H1 (cell line): Measurements from ENCODE around the gene GDE1. TPM values are rescaled to one million over a fixed set of nuclear protein-coding genes. Genes with fewer than 3 reads are reported as not detected.

Source experiments
- CTCF ChIA-PET: fragments of 300-600 bp; sonication (Branson Sonifier 250); formaldehyde crosslinking; loops from one replicate; lab custom pipeline; 2021; ENCODE audit not compliant: partially characterized antibody; lab: Charles Lee
- POLR2A ChIA-PET: fragments of 300-600 bp; sonication (Branson Sonifier 250); formaldehyde crosslinking; loops from one replicate; lab custom pipeline; 2021; ENCODE audit warnings: inconsistent platforms; ENCODE audit not compliant: partially characterized antibody; lab: Charles Lee
- DNase-seq, 2 experiments: peaks; one replicate each; pipeline versions ENCODE4 v3.0.0 to v3.0.0-alpha.2; 2010 to 2022; ENCODE audit warnings: low spot score in 2 of 2, low read depth in 1 of 2, mixed read lengths in 1 of 2
- FAIRE-seq: peaks from 2 replicates; lab custom pipeline; 2011; peaks lifted over from hg19 to GRCh38; lab: Jason Lieb, UNC
- H2AFZ ChIP-seq: 2 replicates; pipeline ENCODE4 v1.8.1; 2012; ENCODE audit warnings: low read length, inconsistent platforms
- H2AK5ac ChIP-seq: 2 replicates; pipeline ENCODE4 v1.6.1; 2013; ENCODE audit warnings: low read depth, low read length
- H2BK120ac ChIP-seq: replicated peaks from 2 replicates; pipeline ENCODE3; 2013; ENCODE audit warnings: low read depth, low read length, inconsistent platforms
- H2BK12ac ChIP-seq: 2 replicates; pipeline ENCODE4 v1.6.1; 2013; ENCODE audit warnings: low read depth, low read length
- H2BK15ac ChIP-seq: 2 replicates; pipeline ENCODE4 v1.6.1; 2013; ENCODE audit warnings: low read length
- H2BK20ac ChIP-seq: 2 replicates; pipeline ENCODE4 v1.6.1; 2013; ENCODE audit warnings: low read length
- H2BK5ac ChIP-seq: 2 replicates; pipeline ENCODE4 v1.6.1; 2013; ENCODE audit warnings: low read depth, low read length
- H3K14ac ChIP-seq: 2 replicates; pipeline ENCODE4 v1.6.1; 2013; ENCODE audit warnings: inconsistent platforms; ENCODE audit not compliant: insufficient read length
- H3K18ac ChIP-seq: 2 replicates; pipeline ENCODE4 v1.6.1; 2013; ENCODE audit warnings: low read length; ENCODE audit errors: extremely low read depth
- H3K23ac ChIP-seq: 2 replicates; pipeline ENCODE4 v1.6.1; 2013; ENCODE audit warnings: inconsistent platforms; ENCODE audit not compliant: insufficient read length
- H3K23me2 ChIP-seq: 2 replicates; pipeline ENCODE4 v1.6.1; 2013; ENCODE audit warnings: low read depth, low read length
- H3K27ac ChIP-seq: 2 replicates; pipeline ENCODE4 v1.6.1; 2011; ENCODE audit warnings: low read depth, low read length, inconsistent platforms
- H3K27me3 ChIP-seq, 4 experiments: replicated peaks in 1 of 4; 1 replicate in 1 of 4; 2 replicates in 3 of 4; pipeline versions ENCODE4 v1.6.1 to v1.8.1; 2011 to 2013; ENCODE audit warnings: low read length in 3 of 4, mild to moderate bottlenecking in 3 of 4, inconsistent platforms in 2 of 4, mixed read lengths in 2 of 4, moderate library complexity in 1 of 4; ENCODE audit not compliant: control insufficient read depth in 3 of 4, insufficient read depth in 3 of 4; ENCODE audit errors: extremely low read depth in 1 of 4
- H3K36me3 ChIP-seq, 4 experiments: 2 replicates each; pipeline versions ENCODE4 v1.6.1 to v1.8.1; 2011 to 2013; ENCODE audit warnings: mild to moderate bottlenecking in 4 of 4, low read length in 3 of 4, moderate library complexity in 2 of 4, control low read depth in 1 of 4, inconsistent platforms in 1 of 4; ENCODE audit not compliant: insufficient read depth in 4 of 4, control insufficient read depth in 2 of 4
- H3K4ac ChIP-seq: replicated peaks from 2 replicates; pipeline ENCODE3; 2013; ENCODE audit warnings: low read length, low read depth, mixed read lengths, inconsistent platforms; ENCODE audit not compliant: insufficient read length
- H3K4me1 ChIP-seq, 4 experiments: replicated peaks in 1 of 4; 1 replicate in 1 of 4; 2 replicates in 3 of 4; pipeline versions ENCODE4 v1.6.1 to v1.8.1; 2011 to 2013; ENCODE audit warnings: low read length in 3 of 4, inconsistent platforms in 2 of 4, mixed read lengths in 1 of 4; ENCODE audit not compliant: insufficient read depth in 4 of 4, control insufficient read depth in 3 of 4
- H3K4me2 ChIP-seq, 2 experiments: 2 replicates each; pipeline versions ENCODE4 v1.6.1 to v1.8.1; 2011 to 2013; ENCODE audit warnings: low read depth in 2 of 2, low read length in 2 of 2, control low read depth in 1 of 2, inconsistent platforms in 1 of 2, mild to moderate bottlenecking in 1 of 2; ENCODE audit not compliant: insufficient read depth in 1 of 2
- H3K4me3 ChIP-seq, 4 experiments: fragments of 200-600, 300-600 bp in 1 of 4; sonication (generic), shearing (Covaris generic), sonication (Bioruptor Twin) in 1 of 4; 2 replicates each; pipeline versions ENCODE4 v1.5.1 to v1.8.1; 2011 to 2016; ENCODE audit warnings: low read length in 4 of 4, low read depth in 3 of 4, control low read depth in 2 of 4, inconsistent platforms in 2 of 4, mild to moderate bottlenecking in 2 of 4, mixed read lengths in 1 of 4, moderate library complexity in 1 of 4; ENCODE audit not compliant: insufficient read depth in 2 of 4; ENCODE audit errors: extremely low read depth in 1 of 4
- H3K56ac ChIP-seq: replicated peaks from 2 replicates; pipeline ENCODE3; 2013; ENCODE audit warnings: low read depth, mild to moderate bottlenecking, mixed read lengths, low read length, inconsistent platforms; ENCODE audit not compliant: insufficient read length
- H3K79me1 ChIP-seq: 2 replicates; pipeline ENCODE4 v1.6.1; 2013; ENCODE audit warnings: low read depth, low read length, control low read depth
- H3K79me2 ChIP-seq, 2 experiments: 2 replicates each; pipeline versions ENCODE4 v1.6.1 to v1.8.1; 2012 to 2013; ENCODE audit warnings: low read length in 2 of 2, mild to moderate bottlenecking in 2 of 2, inconsistent platforms in 1 of 2; ENCODE audit not compliant: insufficient read depth in 2 of 2, control insufficient read depth in 1 of 2
- H3K9ac ChIP-seq, 4 experiments: replicated peaks in 1 of 4; 1 replicate in 1 of 4; 2 replicates in 3 of 4; pipeline versions ENCODE4 v1.6.1 to v1.8.1; 2011 to 2013; ENCODE audit warnings: low read depth in 3 of 4, low read length in 3 of 4, control low read depth in 2 of 4, mild to moderate bottlenecking in 2 of 4, moderate library complexity in 2 of 4, inconsistent platforms in 1 of 4; ENCODE audit errors: extremely low read depth in 1 of 4
- H3K9me3 ChIP-seq, 2 experiments: 2 replicates each; pipeline versions ENCODE4 v1.6.1 to v1.8.1; 2012 to 2013; ENCODE audit warnings: mild to moderate bottlenecking in 2 of 2, moderate library complexity in 2 of 2, control low read depth in 1 of 2, inconsistent platforms in 1 of 2, low read depth in 1 of 2, low read length in 1 of 2, mixed read lengths in 1 of 2; ENCODE audit not compliant: insufficient read depth in 2 of 2
- H4K20me1 ChIP-seq, 2 experiments: replicated peaks in 1 of 2; 2 replicates each; pipeline versions ENCODE3 to v1.8.1; 2011 to 2013; ENCODE audit warnings: inconsistent platforms in 2 of 2, low read length in 2 of 2, mild to moderate bottlenecking in 1 of 2; ENCODE audit not compliant: insufficient read depth in 2 of 2, control insufficient read depth in 1 of 2
- H4K5ac ChIP-seq: 2 replicates; pipeline ENCODE4 v1.6.1; 2013; ENCODE audit warnings: low read length, low read depth, mixed read lengths, inconsistent platforms; ENCODE audit not compliant: insufficient read length
- H4K8ac ChIP-seq: 2 replicates; pipeline ENCODE4 v1.8.0; 2013; ENCODE audit warnings: mild to moderate bottlenecking, moderate library complexity, low read length, inconsistent platforms; ENCODE audit not compliant: insufficient read depth; ENCODE audit errors: extremely low read depth
- H4K91ac ChIP-seq: replicated peaks from 2 replicates; pipeline ENCODE3; 2013; ENCODE audit warnings: low read length, mixed read lengths, inconsistent platforms; ENCODE audit not compliant: insufficient read length
- BACH1 ChIP-seq: IDR thresholded peaks from 2 replicates; pipeline ENCODE4 v1.6.1; 2012; ENCODE audit warnings: low read length, improper control_type of control experiment
- BCL11A ChIP-seq, 2 experiments: IDR thresholded peaks; one replicate each; pipeline ENCODE4 v1.6.1; 2011; ENCODE audit warnings: low read depth in 2 of 2, low read length in 2 of 2, mild to moderate bottlenecking in 2 of 2
- CBX8 ChIP-seq: fragments of 300-800, 300-1000 bp; sonication (generic); IDR thresholded peaks from 2 replicates; pipeline ENCODE4 v1.7.1; 2016; ENCODE audit warnings: low read depth, low read length, borderline replicate concordance
- CHD2 ChIP-seq: IDR thresholded peaks from 2 replicates; pipeline ENCODE4 v1.6.1; 2012; ENCODE audit warnings: low read length, improper control_type of control experiment
- CREB1 ChIP-seq: IDR thresholded peaks from 2 replicates; pipeline ENCODE4 v1.6.1; 2012; ENCODE audit warnings: inconsistent platforms
- GTF2F1 ChIP-seq: IDR thresholded peaks from 2 replicates; pipeline ENCODE4 v1.6.1; 2012; ENCODE audit warnings: low read depth, low read length, improper control_type of control experiment, borderline replicate concordance
- KDM1A ChIP-seq: fragments of 200-600, 300-600 bp; sonication (generic); IDR thresholded peaks from 2 replicates; pipeline ENCODE4 v1.7.1; 2016; ENCODE audit warnings: mild to moderate bottlenecking, low read length, borderline replicate concordance
- NRF1 ChIP-seq: IDR thresholded peaks from 2 replicates; pipeline ENCODE4 v1.6.1; 2011; ENCODE audit warnings: mild to moderate bottlenecking, low read depth, low read length, improper control_type of control experiment
- PHF8 ChIP-seq: fragments of 200-600 bp; sonication (generic); conservative IDR thresholded peaks from 2 replicates; pipeline ENCODE4 v1.7.1; 2012; ENCODE audit warnings: low read depth, mild to moderate bottlenecking, inconsistent platforms, low read length, moderate library complexity
- RBBP5 ChIP-seq: IDR thresholded peaks from 2 replicates; pipeline ENCODE4 v1.7.1; 2012; ENCODE audit warnings: low read depth, mild to moderate bottlenecking, inconsistent platforms, low read length, moderate library complexity, borderline replicate concordance
- SIN3A ChIP-seq, 2 experiments: IDR thresholded peaks in 1 of 2; conservative IDR thresholded peaks in 1 of 2; 2 replicates each; pipeline ENCODE4 v1.6.1; 2011 to 2012; ENCODE audit warnings: low read length in 2 of 2, improper control_type of control experiment in 1 of 2, low read depth in 1 of 2, mild to moderate bottlenecking in 1 of 2
- SIRT6 ChIP-seq: IDR thresholded peaks from one replicate; pipeline ENCODE4 v1.7.1; 2012; ENCODE audit warnings: low read length, inconsistent platforms
- TBP ChIP-seq: IDR thresholded peaks from 2 replicates; pipeline ENCODE4 v1.6.1; 2011; ENCODE audit warnings: low read depth, low read length, improper control_type of control experiment
- TEAD4 ChIP-seq: IDR thresholded peaks from 2 replicates; pipeline ENCODE4 v1.6.1; 2012; ENCODE audit warnings: low read depth, low read length, inconsistent platforms, mixed read lengths
- YY1 ChIP-seq: IDR thresholded peaks from 2 replicates; pipeline ENCODE4 v1.6.1; 2011; ENCODE audit warnings: low read depth, mild to moderate bottlenecking, low read length
- WGBS, 2 experiments: shearing (Covaris generic) in 1 of 2; methylation state at CpG; one replicate each; pipeline versions ENCODE4 v1.1.6 to v1.1.7; 2013 to 2015; ENCODE audit warnings: low lambda C conversion rate in 2 of 2, mixed read lengths in 2 of 2, inconsistent platforms in 1 of 2, low coverage in 1 of 2, missing lambda C conversion rate in 1 of 2; ENCODE audit not compliant: insufficient replicate concordance in 2 of 2, insufficient coverage in 1 of 2, insufficient read length in 1 of 2; ENCODE audit errors: extremely low coverage in 1 of 2, missing lambda C conversion rate in 1 of 2; 5-methylcytosine and 5-hydroxymethylcytosine counted together
- polyA plus RNA-seq, 7 experiments: library from polyadenylated mRNA; depleted of rRNA in 3 of 7; stranded (reverse) in 5 of 7; unstranded in 2 of 7; fragments of >200 nt in 5 of 7; fragments of 200-250 nt in 2 of 7; gene quantifications; 1 replicate in 5 of 7; 2 replicates in 1 of 7; 4 replicates in 1 of 7; pipeline versions ENCODE4 v1.2.1 to v1.2.3, GENCODE V29; 2011 to 2013; ENCODE audit warnings: missing spikeins in 2 of 7, mixed read lengths in 2 of 7
- total RNA-seq: library from RNA; stranded (reverse); fragmentation: NEBNext Ultra II Directional; extraction: Animal tissue kit (Norgen Biotek cat#: 25700); gene quantifications from 2 replicates; pipeline ENCODE4 v1.2.1, GENCODE V29; 2021

The GDE1 gene
- total and polyA plus RNA-seq, 2 of the 8 experiments (the other 6 are each of a cell fraction or from before 2014, with no cell fraction given): 29.2 to 70.8 TPM

- Histone ChIP-seq H3K56ac (no peak overlapping the region), H4K20me1 (no peaks in the 10 kb centered on the region), H4K91ac (no peak overlapping the region), H4K8ac (no peak overlapping the region), H3K9me3 (no peaks in the 10 kb centered on the region), H3K4me1 (peaks cover 5 to 17% (median 11%) of the 10 kb centered on the region in 4 experiments; a peak in 6 of 7 replicates), H3K79me1 (peaks cover 5% of the 10 kb centered on the region; the same call in 1 of the 2 replicates), H3K18ac (no peak overlapping the region), H2BK20ac (no peak overlapping the region), H3K14ac (no peak overlapping the region), H2BK5ac (no peak overlapping the region), H3K27ac (no peak overlapping the region), H4K5ac (no peak overlapping the region), H3K23ac (no peak overlapping the region), H3K9ac (peak overlapping the region in 2 of 4 experiments; percentile 57 to 59; a peak in 2 of 7 replicates), H2BK120ac (no peak overlapping the region), H3K27me3 (no peaks in the 10 kb centered on the region), H3K4ac (no peak overlapping the region), H2AFZ (no peak overlapping the region; the same call in 1 of the 2 replicates), H3K23me2 (peaks cover 8% of the 10 kb centered on the region), H2BK15ac (no peak overlapping the region), H3K79me2 (peaks cover 3 to 37% of the 10 kb centered on the region in 2 experiments; a peak in 3 of 4 replicates), H3K4me3 (peak overlapping the region; percentile 84 to 92 (median 88); a peak in 6 of 8 replicates), H3K4me2 (peak overlapping the region; percentile 89 to 99), H3K36me3 (peaks cover 0 to 17% (median 11%) of the 10 kb centered on the region in 4 experiments; a peak in 4 of 8 replicates), H2AK5ac (no peak overlapping the region), H2BK12ac (no peak overlapping the region)
- DNase-seq: no peak
- 96% methylated on average over 2 of the region's 2 CpGs; no CpG with 5 or more reads in 1 of the 2 experiments for WGBS, 2 experiments
- no peak for FAIRE-seq
- CTCF ChIA-PET: interaction anchor here (1.2 to 1.9 kb wide), 3 partner anchors 23 to 35 kb away, joined by 3 to 6 read pairs (median 5); partner anchors contain the start of gene VPS35L
- POLR2A ChIA-PET: interaction anchor here (0.9 to 3.5 kb wide), 3 partner anchors 27 to 458 kb away, joined by 3 to 31 read pairs (median 5); partner anchors contain the start of genes COQ7 and VPS35L
- TF ChIP-seq SIN3A (conservative IDR thresholded peaks at IDR 0.05 in 1 of 2, IDR thresholded peaks at IDR 0.05 in 1 of 2; ENCODE audit: low read depth in 1 of 2, low read length in 2 of 2) (no peak), YY1 (no peak), KDM1A (no peak), CHD2 (no peak), BCL11A (IDR thresholded peaks at IDR 0.05; ENCODE audit: low read depth in 2 of 2, low read length in 2 of 2) (no peak), GTF2F1 (no peak), TEAD4 (no peak), CBX8 (no peak), BACH1 (no peak), RBBP5 (no peak), SIRT6 (no peak), PHF8 (no peak), CREB1 (no peak), NRF1 (no peak), TBP (no peak)
Observed at GRCh38 chr16:19525385-19525723, 3.5 kb upstream of the GDE1 start.
